SIG-M5 treated with dmso at 0.1 percent for 504 hours (cell line): ENCODE measurements around the gene CD109.
A peak's percentile ranks its signal among the peaks of the same experiment; 100 is the strongest.
"Not testable (repeated sequence)": the region's sequence is repeated elsewhere in the genome, so short reads cannot be mapped to it uniquely, and the experiment has no call there.

Experiments
- DNase-seq: peaks from one replicate; lab custom pipeline; 2025; ENCODE audit not compliant: unreplicated experiment; lab: John Stamatoyannopoulos, UW

CD109 gene

DNA sequence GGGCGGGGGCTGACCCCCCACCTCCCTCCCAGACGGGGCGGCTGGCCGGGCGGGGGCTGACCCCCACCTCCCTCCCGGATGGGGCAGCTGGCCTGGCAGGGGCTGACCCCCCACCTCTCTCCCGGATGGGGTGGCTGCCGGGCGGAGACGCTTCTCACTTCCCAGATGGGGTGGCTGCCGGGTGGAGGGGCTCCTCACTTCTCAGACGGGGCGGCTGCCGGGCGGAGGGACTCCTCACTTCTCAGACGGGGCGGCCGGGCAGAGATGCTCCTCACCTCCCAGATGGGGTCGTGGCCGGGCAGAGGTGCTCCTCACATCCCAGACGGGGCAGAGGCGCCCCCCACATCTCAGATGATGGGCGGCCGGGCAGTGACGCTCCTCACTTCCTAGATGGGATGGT, 155.0 kb downstream of the CD109 start:
- not testable (repeated sequence) for DNase-seq

DNA sequence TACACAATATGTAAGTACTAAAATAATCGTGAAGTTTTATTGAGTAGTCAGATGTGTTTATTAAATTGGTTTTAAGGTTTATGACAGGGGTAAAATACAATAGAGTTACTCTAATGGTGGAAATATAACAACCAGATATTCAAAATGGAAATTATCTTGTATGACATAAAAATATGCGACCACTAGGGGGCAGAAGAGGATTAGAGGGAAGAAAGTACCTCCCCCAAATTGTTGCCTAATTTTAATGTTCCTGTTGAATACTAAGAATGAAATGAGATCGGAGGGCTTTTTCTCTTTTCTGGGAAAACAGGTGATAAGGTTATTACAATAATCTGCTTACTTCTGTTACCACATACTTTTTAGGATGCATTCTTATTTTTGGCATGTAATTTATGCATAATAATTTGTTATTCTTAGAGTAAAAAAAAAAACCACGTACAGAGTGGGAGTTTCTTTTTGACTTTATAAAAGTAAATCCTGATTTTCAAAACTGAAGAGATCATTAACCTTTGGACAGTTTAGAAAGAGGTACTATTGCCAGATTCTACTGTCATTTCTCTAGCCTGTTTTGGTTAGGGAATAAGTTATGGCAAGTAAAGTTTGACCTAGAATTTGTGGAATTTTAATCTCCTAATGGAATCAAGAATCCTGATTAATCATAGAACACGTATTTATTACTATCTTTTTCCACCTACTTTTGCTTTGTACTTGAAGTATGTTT, 159.2 kb downstream of the CD109 start:
- peak; percentile 58 for DNase-seq

DNA sequence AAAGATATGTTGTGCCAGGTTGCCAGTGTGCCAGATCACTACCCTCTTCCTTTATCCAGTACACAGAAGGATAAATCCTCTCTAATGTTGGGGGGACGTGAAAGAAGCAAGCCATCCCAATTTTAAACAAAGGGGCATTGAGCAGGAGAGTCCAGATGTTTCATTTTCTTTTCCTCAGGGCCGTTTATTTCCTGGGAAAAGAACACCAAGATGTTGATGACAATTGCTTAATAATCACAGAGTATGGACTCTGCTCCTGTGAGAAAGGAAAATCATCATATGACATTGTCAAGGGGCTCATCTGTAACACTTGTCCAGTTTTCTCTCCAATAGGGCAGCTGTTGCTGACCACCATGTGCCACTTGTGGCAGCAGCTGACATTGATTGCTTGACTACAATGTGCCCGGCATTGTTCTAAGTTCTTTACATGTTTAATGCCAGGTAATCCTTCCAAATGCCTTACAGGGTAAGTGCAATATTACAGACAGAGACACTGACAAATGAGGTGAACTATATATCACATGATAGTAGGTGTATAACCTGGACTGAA, 161.4 kb downstream of the CD109 start:
- DNase-seq = no peak

DNA sequence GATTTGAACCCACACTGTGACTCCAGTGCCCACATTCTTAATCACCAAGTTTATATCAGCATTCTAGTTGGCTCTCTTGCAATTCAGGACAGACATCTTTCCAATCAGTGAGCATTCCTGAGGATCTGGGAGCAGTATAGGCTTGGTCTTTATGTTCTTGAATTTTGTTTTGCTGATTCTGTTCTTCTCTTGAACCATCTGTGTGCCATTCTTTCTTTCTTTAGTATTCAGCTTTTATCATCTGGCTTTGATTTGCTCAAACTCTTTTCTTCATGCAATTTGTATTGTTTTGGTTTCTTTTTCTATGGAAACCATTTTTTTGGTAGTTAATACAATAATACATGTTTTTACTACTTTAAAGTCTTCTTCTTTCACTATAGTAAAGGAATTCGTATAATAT, 162.4 kb downstream of the CD109 start:
- DNase-seq = no peak

DNA sequence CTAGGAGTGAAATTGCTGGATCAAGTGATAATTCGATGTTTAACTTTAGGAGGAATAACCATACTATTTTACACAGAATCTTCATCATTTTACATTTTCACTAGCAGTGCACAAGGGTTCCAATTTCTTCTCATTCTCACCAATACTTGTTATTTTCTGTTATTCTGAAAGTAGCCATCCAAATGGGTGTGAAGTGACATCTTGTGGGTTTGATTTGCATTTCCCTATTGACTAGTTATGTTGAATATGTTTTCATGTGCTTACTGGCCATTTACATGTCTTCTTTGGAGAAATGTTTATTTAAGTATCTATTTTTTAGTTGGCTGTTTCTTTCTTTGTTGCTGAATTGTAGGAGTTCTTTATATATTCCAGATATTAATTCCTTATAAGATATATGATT, 164.3 kb downstream of the CD109 start:
- DNase-seq = no peak

DNA sequence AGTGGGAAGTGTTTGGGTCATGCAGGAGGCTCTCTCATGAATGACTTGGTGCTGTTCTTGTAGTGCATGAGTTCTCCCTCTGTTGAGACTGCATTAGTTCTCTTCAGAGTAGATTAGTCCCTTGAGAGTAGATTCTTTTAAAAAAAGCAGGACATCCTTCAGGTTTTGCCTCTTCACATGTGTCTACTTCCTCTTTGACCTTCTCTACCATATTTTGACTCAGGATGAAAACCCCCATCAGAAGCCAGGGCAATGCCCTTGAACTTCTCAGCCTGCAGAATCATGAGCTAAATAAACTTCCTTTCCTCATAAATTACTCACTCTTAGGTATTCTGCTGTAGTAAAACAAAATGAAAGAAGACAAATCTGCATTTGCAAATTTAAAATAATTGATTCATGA, 170.3 kb downstream of the CD109 start:
- no peak for DNase-seq

DNA sequence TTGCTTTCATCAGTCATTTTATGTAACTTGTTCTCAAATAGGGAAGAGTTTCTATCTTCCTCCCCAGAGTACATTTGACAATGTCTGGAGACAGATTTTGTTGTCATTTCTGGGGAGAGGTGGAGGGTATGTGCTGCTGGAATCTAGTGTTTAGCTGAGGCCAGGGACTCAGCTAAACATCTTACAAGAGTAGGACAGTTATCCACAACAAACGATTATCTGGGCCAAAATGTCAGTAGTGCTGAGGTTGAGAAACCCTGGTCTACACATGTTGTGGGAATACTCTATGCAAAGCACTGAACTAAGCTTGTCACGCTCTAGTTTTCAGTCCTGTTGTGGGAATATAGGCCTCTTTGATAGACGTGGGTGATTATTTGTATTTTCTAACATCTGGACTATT, 171.4 kb downstream of the CD109 start:
- DNase-seq = no peak

DNA sequence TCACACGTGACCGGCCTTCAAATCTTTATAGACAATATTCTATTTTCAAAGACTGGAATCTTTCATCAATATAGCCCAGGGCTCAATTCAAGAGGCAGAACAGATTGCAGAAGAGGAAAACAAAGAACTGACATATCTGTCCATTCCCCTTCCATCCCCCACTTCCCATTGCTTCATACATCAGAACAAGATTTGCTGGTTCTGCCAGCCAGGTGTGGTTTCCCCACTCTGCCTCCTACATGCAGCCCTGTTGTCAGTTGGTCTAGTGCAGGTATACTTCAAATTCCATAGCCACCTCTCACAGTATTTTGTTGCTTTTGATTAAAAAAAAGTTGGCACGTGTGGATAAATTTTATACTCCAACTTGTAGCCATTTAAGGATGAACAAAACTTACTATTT, 174.9 kb downstream of the CD109 start:
- no peak for DNase-seq

DNA sequence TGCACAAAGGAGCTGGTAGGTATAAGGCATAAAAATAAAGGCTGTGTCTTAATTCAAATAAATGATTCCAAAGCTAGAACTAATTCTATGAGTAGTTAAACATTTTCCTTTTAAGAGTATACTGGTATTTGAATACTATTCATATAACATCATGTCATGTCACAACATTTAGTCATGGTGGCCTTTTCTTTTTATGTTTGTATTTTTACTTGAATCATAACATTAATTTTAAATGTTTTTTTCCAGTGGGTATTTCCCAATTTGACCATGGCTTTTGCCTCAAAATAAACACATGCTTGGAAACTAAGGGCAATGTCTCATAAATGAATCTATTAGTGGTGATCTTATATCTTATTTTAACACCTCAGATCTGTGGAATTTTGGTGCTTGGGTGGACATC, 177.1 kb downstream of the CD109 start:
- DNase-seq = no peak
